ENCODE data around the gene ATP6V1B1. TPM values are rescaled to one million over a fixed set of nuclear protein-coding genes. Genes with fewer than 3 reads are reported as not detected.

Gene ATP6V1B1
- total RNA-seq, 2 donors from 2014 or later = 1.4 to 4.4 TPM

DNA sequence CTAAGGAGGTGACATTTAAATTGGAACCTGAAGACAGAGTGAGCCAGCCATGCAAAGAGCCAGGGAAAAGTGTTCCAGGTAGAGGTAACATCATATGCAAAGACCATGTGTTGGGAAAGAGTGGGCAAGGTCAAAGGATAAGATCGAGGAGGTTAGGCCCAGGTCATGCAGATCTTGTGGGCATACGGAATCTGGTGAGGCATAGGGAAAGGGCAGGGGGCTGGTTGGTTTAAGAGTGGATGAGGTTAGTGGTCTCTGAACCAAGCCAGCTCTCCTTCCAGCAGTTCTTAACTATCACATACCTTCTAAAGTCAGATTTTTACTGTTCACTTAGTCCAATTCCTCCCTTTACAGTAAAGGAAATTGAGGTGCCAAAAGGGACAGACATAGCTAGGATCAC is 45.7 kb downstream of the ATP6V1B1 start:
- Histone ChIP-seq H3K4me3 (no peak overlapping the region), H3K4me1 (ENCODE audit: control insufficient read depth in 1 of 2, low read depth in 2 of 2) (peaks cover 8 to 15% of the 10 kb centered on the region in 2 donors), H3K27ac (no peak overlapping the region), H3K9me3 (no peaks in the 10 kb centered on the region), H3K27me3 (replicated peaks; ENCODE audit: insufficient read depth) (no peaks in the 10 kb centered on the region), H3K36me3 (peaks cover under 1% of the 10 kb centered on the region)
- ATAC-seq (ENCODE audit: insufficient number of reproducible peaks, low FRiP score, low read depth) = no peak
- TF ChIP-seq, protein P1, sequence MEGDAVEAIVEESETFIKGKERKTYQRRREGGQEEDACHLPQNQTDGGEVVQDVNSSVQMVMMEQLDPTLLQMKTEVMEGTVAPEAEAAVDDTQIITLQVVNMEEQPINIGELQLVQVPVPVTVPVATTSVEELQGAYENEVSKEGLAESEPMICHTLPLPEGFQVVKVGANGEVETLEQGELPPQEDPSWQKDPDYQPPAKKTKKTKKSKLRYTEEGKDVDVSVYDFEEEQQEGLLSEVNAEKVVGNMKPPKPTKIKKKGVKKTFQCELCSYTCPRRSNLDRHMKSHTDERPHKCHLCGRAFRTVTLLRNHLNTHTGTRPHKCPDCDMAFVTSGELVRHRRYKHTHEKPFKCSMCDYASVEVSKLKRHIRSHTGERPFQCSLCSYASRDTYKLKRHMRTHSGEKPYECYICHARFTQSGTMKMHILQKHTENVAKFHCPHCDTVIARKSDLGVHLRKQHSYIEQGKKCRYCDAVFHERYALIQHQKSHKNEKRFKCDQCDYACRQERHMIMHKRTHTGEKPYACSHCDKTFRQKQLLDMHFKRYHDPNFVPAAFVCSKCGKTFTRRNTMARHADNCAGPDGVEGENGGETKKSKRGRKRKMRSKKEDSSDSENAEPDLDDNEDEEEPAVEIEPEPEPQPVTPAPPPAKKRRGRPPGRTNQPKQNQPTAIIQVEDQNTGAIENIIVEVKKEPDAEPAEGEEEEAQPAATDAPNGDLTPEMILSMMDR (IDR thresholded peaks at IDR 0.05) = no peak
- DNase-seq (ENCODE audit: low spot score) = no peak

GRCh38 chr2:70981866-70982810 is 46.4 kb downstream of the ATP6V1B1 start:
- Histone ChIP-seq H3K36me3 (peaks cover 7% of the 10 kb centered on the region), H3K9me3 (no peaks in the 10 kb centered on the region), H3K4me3 (no peak overlapping the region), H3K27me3 (replicated peaks; ENCODE audit: insufficient read depth) (no peaks in the 10 kb centered on the region), H3K4me1 (ENCODE audit: control insufficient read depth in 1 of 2, low read depth in 2 of 2) (peaks cover 5 to 11% of the 10 kb centered on the region in 2 donors), H3K27ac (no peak overlapping the region)
- ATAC-seq (ENCODE audit: insufficient number of reproducible peaks, low FRiP score, low read depth) (no peak), DNase-seq (ENCODE audit: low spot score) (no peak)
- TF ChIP-seq, protein P1 (IDR thresholded peaks at IDR 0.05) = no peak

DNA sequence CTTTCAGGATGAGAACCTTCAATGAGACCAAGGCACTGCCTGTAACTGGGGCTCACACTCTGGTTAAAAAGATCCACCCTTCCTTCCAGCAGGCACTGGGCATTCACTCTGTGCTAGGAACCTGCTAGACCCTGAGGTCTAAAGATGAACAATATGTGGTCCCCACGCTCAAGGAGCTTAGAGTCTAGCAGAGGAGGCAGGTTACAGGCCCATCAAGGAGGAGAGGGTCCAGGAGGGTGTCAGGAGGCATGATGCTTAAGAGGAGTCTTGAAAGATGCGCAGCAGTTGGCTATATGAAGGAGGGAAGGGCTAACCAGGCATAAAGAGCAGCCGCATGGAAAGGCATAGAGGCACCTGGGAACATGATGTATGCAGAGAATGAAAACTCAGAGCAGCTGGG is 47.3 kb downstream of the ATP6V1B1 start:
- Histone ChIP-seq H3K4me3 (no peak overlapping the region), H3K27me3 (replicated peaks; ENCODE audit: insufficient read depth) (no peaks in the 10 kb centered on the region), H3K27ac (no peak overlapping the region), H3K9me3 (no peaks in the 10 kb centered on the region), H3K36me3 (peaks cover 9% of the 10 kb centered on the region), H3K4me1 (ENCODE audit: control insufficient read depth in 1 of 2, low read depth in 2 of 2) (peaks cover 0 to 11% of the 10 kb centered on the region in 2 donors)
- DNase-seq (ENCODE audit: low spot score) = no peak
- no peak for ATAC-seq (ENCODE audit: insufficient number of reproducible peaks, low FRiP score, low read depth)
- TF ChIP-seq, protein P1 (IDR thresholded peaks at IDR 0.05) = no peak

GRCh38 chr2:70983506-70984227 is 48.0 kb downstream of the ATP6V1B1 start:
- no peak for ATAC-seq (ENCODE audit: insufficient number of reproducible peaks, low FRiP score, low read depth)
- H3K27me3 ChIP-seq (replicated peaks; ENCODE audit: insufficient read depth) = no peaks in the 10 kb centered on the region
- H3K36me3 ChIP-seq = peaks cover 15% of the 10 kb centered on the region
- no peak for DNase-seq (ENCODE audit: low spot score)
- H3K9me3 ChIP-seq = no peaks in the 10 kb centered on the region
- TF ChIP-seq, protein P1 (IDR thresholded peaks at IDR 0.05) = no peak
- H3K4me3 ChIP-seq = no peak overlapping the region
- H3K4me1 ChIP-seq (ENCODE audit: control insufficient read depth in 1 of 2, low read depth in 2 of 2) = peaks cover 0 to 10% of the 10 kb centered on the region in 2 donors
- no peak overlapping the region for H3K27ac ChIP-seq

DNA sequence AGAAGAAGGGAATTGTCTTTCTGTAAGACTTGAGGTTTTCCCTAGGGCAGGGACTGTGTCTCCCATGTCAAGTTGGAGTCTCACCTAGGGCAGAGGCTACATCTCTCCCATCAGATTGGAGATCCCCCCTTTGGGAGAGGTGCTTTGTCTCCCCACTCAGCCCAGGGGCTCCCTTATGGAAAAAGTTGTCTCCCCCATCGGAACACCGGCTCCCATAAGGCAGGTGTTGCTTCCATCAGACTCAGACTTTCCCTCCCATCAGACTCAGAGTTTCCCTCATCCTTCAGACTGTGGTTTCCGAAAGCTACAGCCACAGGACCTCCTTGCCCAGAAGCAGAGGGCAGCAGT is 48.5 kb downstream of the ATP6V1B1 start:
- ATAC-seq (ENCODE audit: insufficient number of reproducible peaks, low FRiP score, low read depth) (no peak), DNase-seq (ENCODE audit: low spot score) (no peak)
- TF ChIP-seq, protein P1 (IDR thresholded peaks at IDR 0.05) = no peak
- Histone ChIP-seq H3K27me3 (replicated peaks; ENCODE audit: insufficient read depth) (no peaks in the 10 kb centered on the region), H3K4me1 (ENCODE audit: control insufficient read depth in 1 of 2, low read depth in 2 of 2) (peaks cover 0 to 10% of the 10 kb centered on the region in 2 donors), H3K4me3 (no peak overlapping the region), H3K9me3 (no peaks in the 10 kb centered on the region), H3K27ac (no peak overlapping the region), H3K36me3 (peaks cover 20% of the 10 kb centered on the region)
